Stomach (tissue), 9 donors: Measurements from ENCODE around the gene FRMPD3. TPM values are rescaled to one million over a fixed set of nuclear protein-coding genes. Genes with fewer than 3 reads are reported as not detected.

Experiments used
- DNase-seq, 2 donors: peaks; one replicate each; pipeline versions ENCODE4 v3.0.0 to v3.0.0-alpha.2; 2013 to 2019
- H3K27ac ChIP-seq, 5 donors: fragments of 200-600 bp in 4 of 5; sonication (generic) in 4 of 5; one replicate each; pipeline ENCODE4 v1.5.1; 2013 to 2019; ENCODE audit warnings: mild to moderate bottlenecking in 1 of 5, moderate library complexity in 1 of 5
- H3K27me3 ChIP-seq, 3 donors: fragments of 200-600 bp; sonication (generic); one replicate each; pipeline ENCODE4 v1.5.1; 2017 to 2019; ENCODE audit warnings: mixed run types in 1 of 3
- H3K36me3 ChIP-seq, 4 donors: fragments of 200-600 bp; sonication (generic); 1 replicate in 3 of 4; 2 replicates in 1 of 4; pipeline ENCODE4 v1.5.1; 2016 to 2019
- H3K4me1 ChIP-seq, 4 donors: fragments of 200-600 bp; sonication (generic); one replicate each; pipeline ENCODE4 v1.5.1; 2016 to 2019
- H3K4me3 ChIP-seq, 4 donors: fragments of 200-600 bp; sonication (generic) in 3 of 4; one replicate each; pipeline ENCODE4 v1.5.1; 2016 to 2019; ENCODE audit warnings: mild to moderate bottlenecking in 1 of 4
- H3K9me3 ChIP-seq, 4 donors: fragments of 200-600 bp; sonication (generic); one replicate each; pipeline ENCODE4 v1.5.1; 2016 to 2019
- EP300 ChIP-seq: sonication (generic); formaldehyde crosslinking; IDR thresholded peaks from one replicate; pipeline ENCODE4 v1.6.1; 2017; ENCODE audit warnings: antibody characterized with exemption
- POLR2A ChIP-seq, 4 donors: fragments of 450-650 bp; IDR thresholded peaks; one replicate each; pipeline ENCODE4 v1.6.1; 2016; ENCODE audit warnings: antibody characterized with exemption in 4 of 4, control low read depth in 2 of 4, mild to moderate bottlenecking in 1 of 4, moderate library complexity in 1 of 4
- POLR2AphosphoS5 ChIP-seq, 3 donors: sonication (generic); formaldehyde crosslinking; IDR thresholded peaks; one replicate each; pipeline ENCODE4 v1.6.1; 2016; ENCODE audit warnings: antibody characterized with exemption in 3 of 3
- WGBS, 5 donors: extraction: QIAGEN DNeasy Blood & Tissue Kit in 3 of 5; methylation state at CpG; one replicate each; pipeline versions ENCODE4 v1.1.5 to v1.1.7; 2013 to 2018; 5-methylcytosine and 5-hydroxymethylcytosine counted together
- intact Hi-C: fragments of 100-400 bp; cut with DNase I; formaldehyde crosslinking; loops from one replicate; pipeline ENCODE4 v1.15.1; 2023; ENCODE audit warnings: low total_unique reads
- polyA plus RNA-seq, 3 donors: library from polyadenylated mRNA; stranded (reverse); fragments of 200-250 nt; gene quantifications; one replicate each; pipeline ENCODE4 v1.2.3, GENCODE V29; 2013
- total RNA-seq, 5 donors: library from RNA; depleted of rRNA; stranded (reverse); fragments of >200 nt; gene quantifications; one replicate each; pipeline versions ENCODE4 v1.1.0 to v1.2.3, GENCODE V29; 2014 to 2016
- TF ChIP-seq, protein P1 (sequence below), 7 experiments: fragments of 450-650 bp in 4 of 7; fragments of 200-600 bp in 3 of 7; sonication (generic) in 3 of 7; IDR thresholded peaks; one replicate each; pipeline ENCODE4 v1.5.1; 2016 to 2019; ENCODE audit warnings: antibody characterized with exemption in 7 of 7, control low read depth in 2 of 7, mild to moderate bottlenecking in 1 of 7
- donor health status: healthy with polysubstance abuse.
- donor health status: Bipolar disorder and iron deficiency.
- donor health status: healthy.

The FRMPD3 gene
- total and polyA plus RNA-seq, 8 donors, result 0.05 to 0.73 (median 0.06) TPM; not detected in 5

DNA sequence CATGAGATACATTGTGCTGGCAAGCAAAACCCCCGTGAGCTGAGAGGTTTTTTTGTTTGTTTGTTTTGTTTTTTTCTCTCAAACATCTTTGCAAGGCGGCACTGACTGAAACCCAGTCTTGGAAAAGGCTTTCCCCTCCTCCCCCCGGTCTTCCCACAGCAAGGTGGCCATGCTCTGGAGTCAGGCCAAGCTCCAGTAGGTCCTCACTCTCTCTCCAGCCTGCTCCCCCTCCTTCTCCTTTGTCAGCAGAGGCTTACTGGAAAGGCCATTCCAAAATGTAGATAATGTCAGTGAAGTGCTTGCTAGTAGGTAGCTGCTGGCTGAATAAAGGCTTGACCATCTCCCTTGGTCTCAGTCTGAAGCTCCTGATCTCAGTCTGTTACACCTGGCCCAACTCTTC, 32.6 kb downstream of the FRMPD3 start:
- 37 to 63% (median 56%) methylated on average over 3 of the region's 3 CpGs for WGBS, 5 donors
- no peak for TF ChIP-seq POLR2A (IDR thresholded peaks at IDR 0.05)
- TF ChIP-seq EP300, result no peak
- TF ChIP-seq, protein P1, sequence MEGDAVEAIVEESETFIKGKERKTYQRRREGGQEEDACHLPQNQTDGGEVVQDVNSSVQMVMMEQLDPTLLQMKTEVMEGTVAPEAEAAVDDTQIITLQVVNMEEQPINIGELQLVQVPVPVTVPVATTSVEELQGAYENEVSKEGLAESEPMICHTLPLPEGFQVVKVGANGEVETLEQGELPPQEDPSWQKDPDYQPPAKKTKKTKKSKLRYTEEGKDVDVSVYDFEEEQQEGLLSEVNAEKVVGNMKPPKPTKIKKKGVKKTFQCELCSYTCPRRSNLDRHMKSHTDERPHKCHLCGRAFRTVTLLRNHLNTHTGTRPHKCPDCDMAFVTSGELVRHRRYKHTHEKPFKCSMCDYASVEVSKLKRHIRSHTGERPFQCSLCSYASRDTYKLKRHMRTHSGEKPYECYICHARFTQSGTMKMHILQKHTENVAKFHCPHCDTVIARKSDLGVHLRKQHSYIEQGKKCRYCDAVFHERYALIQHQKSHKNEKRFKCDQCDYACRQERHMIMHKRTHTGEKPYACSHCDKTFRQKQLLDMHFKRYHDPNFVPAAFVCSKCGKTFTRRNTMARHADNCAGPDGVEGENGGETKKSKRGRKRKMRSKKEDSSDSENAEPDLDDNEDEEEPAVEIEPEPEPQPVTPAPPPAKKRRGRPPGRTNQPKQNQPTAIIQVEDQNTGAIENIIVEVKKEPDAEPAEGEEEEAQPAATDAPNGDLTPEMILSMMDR (IDR thresholded peaks at IDR 0.05), result no peak
- TF ChIP-seq POLR2AphosphoS5 (IDR thresholded peaks at IDR 0.05), result no peak
- intact Hi-C loops, result no loop called here
- Histone ChIP-seq H3K4me1 (no peaks in the 10 kb centered on the region), H3K9me3 (no peaks in the 10 kb centered on the region), H3K27me3 (peaks cover 0 to 24% (median 0%) of the 10 kb centered on the region in 3 donors), H3K4me3 (no peak overlapping the region), H3K36me3 (no peaks in the 10 kb centered on the region), H3K27ac (no peak overlapping the region)
- no peak for DNase-seq

DNA sequence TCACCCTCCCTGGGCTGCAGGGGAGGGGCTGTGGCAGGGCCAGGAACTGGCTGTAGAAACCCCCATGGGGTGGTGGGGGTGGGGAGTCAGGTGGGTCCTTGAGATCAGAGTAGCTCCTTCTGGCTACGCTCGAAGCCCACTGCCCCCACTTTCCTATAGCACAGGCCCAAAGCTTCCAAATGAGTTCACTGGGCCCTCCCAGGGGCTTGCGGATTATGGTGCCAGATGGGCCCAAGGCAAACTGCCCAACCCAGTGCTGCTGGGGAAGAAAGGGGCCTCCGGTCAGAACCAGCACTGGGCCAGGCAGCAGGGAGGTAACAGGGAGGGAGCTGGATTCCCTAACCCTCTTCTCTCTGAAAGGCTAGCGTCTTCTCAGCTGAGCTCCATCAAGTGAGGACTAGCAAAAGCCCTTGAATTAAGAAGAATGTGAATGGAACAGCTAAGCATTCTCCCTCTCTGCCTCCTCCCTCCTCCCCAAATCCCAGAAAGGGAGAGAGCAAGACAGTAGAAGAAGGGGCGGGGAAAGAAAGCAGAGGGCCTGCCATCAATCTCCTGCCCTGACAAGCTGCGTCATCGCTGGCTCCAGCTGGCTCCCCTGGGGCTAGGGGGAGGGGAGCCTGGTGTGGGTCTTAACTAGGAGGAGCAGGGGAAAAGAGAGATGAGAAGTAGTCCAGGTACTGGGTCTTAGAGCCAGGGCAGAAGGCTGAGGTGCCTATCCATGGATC, 34.7 kb downstream of the FRMPD3 start:
- H3K4me3 ChIP-seq, result no peak overlapping the region
- TF ChIP-seq POLR2A (IDR thresholded peaks at IDR 0.05), result no peak
- TF ChIP-seq, protein P1 (IDR thresholded peaks at IDR 0.05), result no peak
- no peak for TF ChIP-seq POLR2AphosphoS5 (IDR thresholded peaks at IDR 0.05)
- TF ChIP-seq EP300, result no peak
- intact Hi-C loops, result no loop called here

DNA sequence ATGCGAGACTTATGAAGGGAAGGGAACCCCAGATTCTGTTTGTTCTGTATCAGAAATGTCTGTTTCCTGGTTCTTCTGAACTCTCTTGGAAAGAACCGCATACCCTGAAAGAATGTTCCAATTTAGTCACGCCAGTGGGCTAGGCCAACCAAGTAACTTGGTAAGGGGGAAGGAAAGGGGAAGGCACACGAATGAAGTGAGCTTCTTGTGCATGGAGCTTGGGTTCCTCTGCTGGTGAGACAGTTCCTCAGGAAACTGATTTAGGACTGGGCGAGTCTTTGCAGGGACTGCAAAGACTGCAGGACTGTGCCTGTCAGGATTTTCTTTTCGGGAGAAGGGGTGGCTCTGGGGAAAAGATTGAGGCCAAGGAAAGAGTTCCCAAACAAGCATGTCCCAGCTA, 35.6 kb downstream of the FRMPD3 start:
- peak in 1 of 2 donors; percentile 42 for DNase-seq
- intact Hi-C loops, result no loop called here
- TF ChIP-seq POLR2A (IDR thresholded peaks at IDR 0.05), result no peak
- TF ChIP-seq, protein P1 (IDR thresholded peaks at IDR 0.05), result no peak
- TF ChIP-seq EP300, result no peak
- no peak for TF ChIP-seq POLR2AphosphoS5 (IDR thresholded peaks at IDR 0.05)
- H3K27me3 ChIP-seq, result peaks cover 0 to 25% (median 0%) of the 10 kb centered on the region in 3 donors
- H3K4me3 ChIP-seq, result no peak overlapping the region
- WGBS, 5 donors, result 45 to 64% (median 53%) methylated on average over 6 of the region's 6 CpGs
- H3K9me3 ChIP-seq, result no peaks in the 10 kb centered on the region
- no peak overlapping the region for H3K27ac ChIP-seq
- H3K36me3 ChIP-seq, result no peaks in the 10 kb centered on the region
- no peaks in the 10 kb centered on the region for H3K4me1 ChIP-seq

More for the DNA sequence above, 34.7 kb downstream of the FRMPD3 start:
- no peaks in the 10 kb centered on the region for H3K36me3 ChIP-seq
- peaks cover 0 to 26% (median 0%) of the 10 kb centered on the region in 3 donors for H3K27me3 ChIP-seq
- no peaks in the 10 kb centered on the region for H3K9me3 ChIP-seq
- 42 to 67% (median 56%) methylated on average over 6 to 8 of the region's 8 CpGs for WGBS, 5 donors
- no peaks in the 10 kb centered on the region for H3K4me1 ChIP-seq
- peak in 1 of 2 donors; percentile 84 for DNase-seq
- peak overlapping the region in 1 of 5 donors; percentile 56 for H3K27ac ChIP-seq

DNA sequence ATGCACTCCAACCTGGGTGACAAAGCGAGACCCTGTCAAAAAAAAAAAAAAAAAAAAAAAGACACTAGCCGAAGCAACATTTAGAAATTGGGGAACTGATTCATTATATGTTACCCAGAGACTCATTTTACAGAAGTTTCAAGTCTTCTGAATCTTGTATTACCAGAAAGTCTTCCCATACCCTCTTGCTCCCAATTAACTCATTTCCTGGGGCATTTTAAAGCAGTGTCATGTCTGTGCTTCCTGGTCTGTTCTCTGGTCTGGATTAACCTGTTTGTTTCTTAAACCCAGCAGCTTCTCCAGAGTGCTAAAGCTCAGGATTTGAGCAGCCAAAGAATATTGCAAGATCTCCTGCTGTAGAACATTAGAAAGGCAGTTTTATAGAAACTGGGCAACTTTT, 43.7 kb downstream of the FRMPD3 start:
- no peak for TF ChIP-seq POLR2AphosphoS5 (IDR thresholded peaks at IDR 0.05)
- no peak for TF ChIP-seq POLR2A (IDR thresholded peaks at IDR 0.05)
- no peak for TF ChIP-seq EP300
- TF ChIP-seq, protein P1 (IDR thresholded peaks at IDR 0.05), result no peak
- no peaks in the 10 kb centered on the region for H3K4me1 ChIP-seq
- H3K4me3 ChIP-seq, result no peak overlapping the region
- 78 to 97% (median 90%) methylated on average over 1 to 2 of the region's 2 CpGs for WGBS, 5 donors
- peaks cover 0 to 17% (median 0%) of the 10 kb centered on the region in 3 donors for H3K27me3 ChIP-seq
- no peaks in the 10 kb centered on the region for H3K36me3 ChIP-seq
- H3K27ac ChIP-seq, result no peak overlapping the region
- H3K9me3 ChIP-seq, result no peaks in the 10 kb centered on the region
- intact Hi-C loops, result no loop called here
- no peak for DNase-seq
